GM18909 (cell line): ENCODE data around the gene KANSL1.

Source experiments
- ATAC-seq: cut with Tn5 transposase; IDR thresholded peaks from one replicate; pipeline ENCODE4 v1.9.1; 2021; ENCODE audit warnings: mild to moderate bottlenecking; ENCODE audit not compliant: unreplicated experiment, poor library complexity

KANSL1 gene

DNA sequence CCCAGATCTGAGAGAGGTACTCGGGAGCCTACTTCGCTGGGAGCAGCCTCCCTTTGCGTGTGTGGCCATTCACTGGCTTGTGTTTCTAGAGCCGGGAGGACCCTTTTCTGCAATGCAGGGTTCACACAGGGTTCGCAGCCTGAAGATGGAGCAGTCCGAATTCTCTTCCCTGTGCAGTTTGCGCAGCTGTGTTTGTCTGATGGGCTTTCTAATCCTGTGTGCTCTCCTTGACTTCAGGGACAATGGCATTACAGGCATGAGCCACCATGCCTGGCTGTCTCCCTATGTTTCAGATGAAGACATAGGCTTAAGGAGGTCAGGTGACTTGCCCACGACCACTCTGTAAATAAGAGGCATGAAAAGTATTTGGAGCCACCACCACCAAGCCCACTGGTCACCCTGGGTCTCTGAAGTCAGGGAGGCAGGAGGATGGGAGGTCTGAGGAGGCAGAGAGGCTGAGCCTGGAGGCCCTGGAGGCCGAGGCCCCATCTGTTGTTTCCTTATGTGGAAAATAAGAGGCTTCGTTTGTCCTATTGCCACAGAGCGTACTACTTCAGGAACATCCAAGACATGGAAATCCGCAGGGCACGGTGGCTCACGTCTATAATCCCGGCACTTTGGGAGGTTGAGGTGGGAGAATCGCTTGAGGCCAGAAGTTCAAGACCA, 199.1 kb downstream of the KANSL1 start:
- no peak for ATAC-seq

DNA sequence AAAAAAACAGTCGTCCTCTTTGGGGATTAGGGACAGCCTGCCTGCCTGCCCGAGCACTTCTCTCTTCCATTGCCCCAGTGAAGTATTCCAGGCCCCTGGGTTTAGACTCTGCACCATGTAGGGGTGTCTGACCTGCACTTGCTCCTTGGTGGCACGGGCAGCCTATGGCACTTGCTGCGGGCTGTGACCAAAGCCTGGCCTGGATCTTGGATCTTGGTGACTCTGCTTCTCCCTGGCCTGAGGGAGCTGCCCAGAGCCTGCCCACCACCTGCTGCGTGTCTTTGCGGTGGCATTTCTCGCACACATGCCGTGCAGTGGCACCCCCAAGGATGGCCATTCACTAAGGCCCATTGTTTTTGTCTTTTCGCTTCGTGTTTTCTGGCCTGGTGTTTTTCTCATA, 200.3 kb downstream of the KANSL1 start:
- ATAC-seq: no peak

DNA sequence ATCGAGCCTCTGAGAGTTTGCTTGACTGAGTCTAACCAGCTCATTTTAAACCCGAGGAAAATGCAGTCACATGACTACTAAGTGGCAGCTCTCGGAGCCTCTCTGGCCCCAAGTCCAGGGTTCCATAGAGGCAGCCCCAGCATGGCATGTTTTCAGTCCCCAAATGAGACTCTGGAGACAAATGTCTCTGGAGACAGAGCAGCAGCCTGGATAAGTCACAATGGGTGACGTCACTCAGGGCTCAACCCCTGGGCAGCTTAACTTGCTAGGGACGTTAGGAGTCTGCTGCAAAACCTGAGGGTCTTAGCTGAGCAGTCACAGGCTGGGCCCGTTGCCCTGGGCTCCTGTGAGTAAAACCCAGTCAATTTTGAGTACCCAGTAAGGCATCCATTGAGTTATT, 201.1 kb downstream of the KANSL1 start:
- no peak for ATAC-seq

DNA sequence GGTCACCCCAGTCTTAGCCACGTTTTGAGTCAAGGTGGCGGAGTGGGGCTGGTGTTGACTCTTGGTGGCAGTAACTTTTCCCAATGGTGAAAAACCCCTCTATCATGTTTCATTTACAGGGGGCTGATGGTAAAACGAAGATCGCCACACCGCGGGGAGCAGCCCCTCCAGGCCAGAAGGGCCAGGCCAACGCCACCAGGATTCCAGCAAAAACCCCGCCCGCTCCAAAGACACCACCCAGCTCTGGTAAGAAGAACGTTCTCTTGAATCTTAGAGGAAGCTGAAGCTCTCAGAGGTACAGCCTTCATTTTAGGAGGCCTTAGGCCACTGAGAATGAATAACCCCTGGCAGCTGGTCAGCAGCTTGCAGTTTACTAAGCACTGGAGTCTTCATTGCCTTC, 201.9 kb downstream of the KANSL1 start:
- no peak for ATAC-seq

DNA sequence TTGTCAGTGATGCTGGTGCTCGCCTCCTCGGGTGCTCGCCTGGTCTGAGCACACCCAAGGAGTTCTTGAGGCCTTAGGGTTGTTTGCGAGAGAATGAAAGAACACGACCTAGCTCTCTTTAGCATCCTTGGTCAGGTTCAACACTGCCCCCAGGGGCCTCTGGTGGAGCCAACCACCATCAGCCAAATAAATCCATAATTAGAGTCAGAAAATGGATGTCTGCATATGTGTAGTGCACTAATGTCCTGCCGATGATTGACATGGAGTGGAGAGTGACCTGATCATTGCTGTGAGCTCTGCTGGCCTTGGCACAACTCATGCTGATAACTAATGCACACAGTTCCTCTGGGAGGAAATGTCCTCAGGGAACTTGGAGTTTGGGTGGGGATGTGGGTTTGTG, 202.3 kb downstream of the KANSL1 start:
- no peak for ATAC-seq

DNA sequence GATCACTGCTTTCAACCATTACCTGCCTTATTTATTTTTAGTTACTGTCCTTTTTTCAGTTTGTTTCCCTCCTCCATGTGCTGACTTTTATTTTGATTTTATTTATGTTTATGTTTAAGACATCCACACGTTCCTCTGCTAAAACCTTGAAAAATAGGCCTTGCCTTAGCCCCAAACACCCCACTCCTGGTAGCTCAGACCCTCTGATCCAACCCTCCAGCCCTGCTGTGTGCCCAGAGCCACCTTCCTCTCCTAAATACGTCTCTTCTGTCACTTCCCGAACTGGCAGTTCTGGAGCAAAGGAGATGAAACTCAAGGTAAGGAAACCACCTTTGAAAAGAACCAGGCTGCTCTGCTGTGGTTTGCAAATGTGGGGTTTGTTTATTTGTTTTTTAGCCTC, 203.5 kb downstream of the KANSL1 start:
- no peak for ATAC-seq

DNA sequence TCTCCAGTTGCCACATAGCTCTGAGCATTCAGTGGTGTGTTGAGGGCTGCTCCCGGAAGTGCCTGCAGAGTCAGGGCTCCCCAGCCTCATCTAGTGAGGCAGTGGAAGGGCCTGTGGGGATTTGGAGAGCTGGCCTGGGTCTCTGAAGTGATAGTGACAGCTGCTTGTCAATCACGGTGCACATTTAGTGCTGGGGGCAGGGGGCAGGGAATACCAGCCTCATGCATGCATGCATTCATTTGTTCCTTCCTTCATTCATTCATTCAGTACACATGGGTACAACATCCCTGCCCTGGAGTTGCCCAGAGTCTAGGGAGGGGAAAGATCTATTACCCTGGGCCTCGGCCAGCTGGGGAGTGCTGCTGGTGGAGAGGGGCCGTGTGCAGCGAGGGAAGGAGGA, 205.5 kb downstream of the KANSL1 start:
- no peak for ATAC-seq

DNA sequence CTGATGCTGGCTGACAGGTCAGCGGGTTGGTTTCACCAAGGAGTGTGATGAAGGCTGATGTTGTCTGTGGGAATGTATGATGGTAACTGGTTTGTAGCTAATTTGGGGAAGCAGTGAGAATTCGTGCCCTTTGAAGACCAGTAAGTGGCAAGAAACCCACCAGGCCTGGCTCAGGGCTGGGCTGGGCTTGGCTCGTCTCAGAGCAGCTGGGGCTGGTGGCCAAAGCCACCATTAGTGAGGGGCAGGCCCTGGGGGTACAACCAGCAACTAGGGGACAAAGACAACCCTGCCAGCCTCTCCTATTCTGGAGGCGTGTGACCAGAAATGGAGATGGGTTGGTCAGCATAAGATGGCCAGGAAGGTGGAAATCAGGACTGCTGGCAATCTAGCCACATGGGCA, 207.2 kb downstream of the KANSL1 start:
- no peak for ATAC-seq

DNA sequence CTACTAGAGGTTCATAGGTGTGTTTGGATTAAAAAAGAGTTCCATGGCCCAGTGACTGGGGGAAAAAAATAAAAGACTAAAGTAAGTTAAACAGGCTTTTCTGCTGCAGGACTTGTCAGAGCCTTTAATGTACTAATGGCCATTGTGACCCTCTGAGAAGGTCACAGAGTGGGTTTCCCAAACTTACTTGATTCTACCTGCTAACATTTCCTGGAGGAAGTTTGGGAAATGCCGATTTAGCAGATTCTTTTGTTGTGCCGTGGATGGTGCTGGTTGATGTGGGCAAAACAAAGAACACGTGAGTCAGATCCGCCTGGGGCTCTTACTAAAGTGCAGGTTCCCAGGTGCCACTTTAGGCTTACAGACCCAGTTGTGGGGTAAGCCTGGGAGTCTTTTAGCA, 207.8 kb downstream of the KANSL1 start:
- no peak for ATAC-seq

DNA sequence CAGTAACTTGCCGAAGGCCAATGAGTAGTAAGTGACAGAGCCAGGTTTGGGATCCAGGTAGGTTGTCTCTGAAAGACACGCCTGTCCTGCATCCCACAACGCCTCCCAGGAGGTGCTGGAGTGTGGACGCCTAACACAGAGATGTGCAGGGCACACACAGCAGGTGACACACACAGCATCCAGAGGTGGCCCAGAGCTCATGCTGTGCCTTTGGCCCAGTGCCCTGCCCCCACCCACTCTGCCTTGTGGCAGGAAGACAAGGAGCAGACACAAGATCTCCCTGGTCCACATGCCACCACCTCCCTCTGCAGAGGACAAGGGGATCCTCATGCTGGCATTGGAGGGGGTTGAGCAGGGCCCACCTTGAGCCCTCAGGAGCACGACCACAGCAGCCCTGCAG, 208.9 kb downstream of the KANSL1 start:
- no peak for ATAC-seq

DNA sequence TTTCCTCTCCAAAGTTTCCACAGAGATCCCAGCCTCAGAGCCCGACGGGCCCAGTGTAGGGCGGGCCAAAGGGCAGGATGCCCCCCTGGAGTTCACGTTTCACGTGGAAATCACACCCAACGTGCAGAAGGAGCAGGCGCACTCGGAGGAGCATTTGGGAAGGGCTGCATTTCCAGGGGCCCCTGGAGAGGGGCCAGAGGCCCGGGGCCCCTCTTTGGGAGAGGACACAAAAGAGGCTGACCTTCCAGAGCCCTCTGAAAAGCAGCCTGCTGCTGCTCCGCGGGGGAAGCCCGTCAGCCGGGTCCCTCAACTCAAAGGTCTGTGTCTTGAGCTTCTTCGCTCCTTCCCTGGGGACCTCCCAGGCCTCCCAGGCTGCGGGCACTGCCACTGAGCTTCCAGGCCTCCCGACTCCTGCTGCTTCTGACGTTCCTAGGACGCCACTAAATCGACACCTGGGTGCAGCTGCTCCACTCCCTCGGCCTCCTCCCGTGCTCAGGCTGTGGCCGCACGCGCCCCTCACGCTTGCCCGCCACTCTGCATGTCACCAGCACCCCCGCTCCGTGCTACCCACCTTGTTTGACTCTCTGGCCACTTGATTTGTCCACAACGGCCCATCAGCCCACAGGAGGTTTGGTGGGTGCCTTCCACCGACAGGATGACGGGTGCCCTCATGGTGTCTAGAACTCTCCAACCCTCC, 209.5 kb downstream of the KANSL1 start:
- no peak for ATAC-seq

DNA sequence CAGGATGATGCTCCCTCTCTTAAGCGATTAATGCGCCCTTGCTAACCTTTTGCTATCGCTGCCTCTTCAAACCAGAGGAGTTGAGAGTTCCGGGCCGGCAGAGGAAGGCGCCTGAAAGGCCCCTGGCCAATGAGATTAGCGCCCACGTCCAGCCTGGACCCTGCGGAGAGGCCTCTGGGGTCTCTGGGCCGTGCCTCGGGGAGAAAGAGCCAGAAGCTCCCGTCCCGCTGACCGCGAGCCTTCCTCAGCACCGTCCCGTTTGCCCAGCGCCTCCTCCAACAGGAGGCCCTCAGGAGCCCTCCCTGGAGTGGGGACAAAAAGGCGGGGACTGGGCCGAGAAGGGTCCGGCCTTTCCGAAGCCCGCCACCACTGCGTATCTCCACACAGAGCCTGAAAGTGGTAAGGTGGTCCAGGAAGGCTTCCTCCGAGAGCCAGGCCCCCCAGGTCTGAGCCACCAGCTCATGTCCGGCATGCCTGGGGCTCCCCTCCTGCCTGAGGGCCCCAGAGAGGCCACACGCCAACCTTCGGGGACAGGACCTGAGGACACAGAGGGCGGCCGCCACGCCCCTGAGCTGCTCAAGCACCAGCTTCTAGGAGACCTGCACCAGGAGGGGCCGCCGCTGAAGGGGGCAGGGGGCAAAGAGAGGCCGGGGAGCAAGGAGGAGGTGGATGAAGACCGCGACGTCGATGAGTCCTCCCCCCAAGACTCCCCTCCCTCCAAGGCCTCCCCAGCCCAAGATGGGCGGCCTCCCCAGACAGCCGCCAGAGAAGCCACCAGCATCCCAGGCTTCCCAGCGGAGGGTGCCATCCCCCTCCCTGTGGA, 210.2 kb downstream of the KANSL1 start:
- ATAC-seq: no peak

DNA sequence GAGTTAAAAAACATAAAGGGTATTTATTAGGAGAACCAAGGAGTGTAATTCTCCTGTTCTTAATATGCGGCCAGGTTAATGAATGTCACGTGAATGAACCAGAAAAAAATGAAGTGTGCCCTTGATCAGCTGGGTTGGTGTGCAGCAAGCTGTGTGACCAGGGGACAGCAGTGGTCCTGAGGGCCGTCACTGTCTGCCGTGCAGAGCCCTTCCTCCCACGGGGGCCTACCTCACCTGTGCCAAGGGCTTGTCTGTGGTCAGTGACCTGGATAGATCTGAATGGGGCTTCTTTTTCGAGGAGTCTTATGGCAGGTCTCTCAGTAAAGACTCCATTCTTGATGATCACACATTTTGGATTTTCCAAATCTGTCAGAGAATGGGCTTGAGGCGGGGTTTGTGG, 211.9 kb downstream of the KANSL1 start:
- no peak for ATAC-seq

DNA sequence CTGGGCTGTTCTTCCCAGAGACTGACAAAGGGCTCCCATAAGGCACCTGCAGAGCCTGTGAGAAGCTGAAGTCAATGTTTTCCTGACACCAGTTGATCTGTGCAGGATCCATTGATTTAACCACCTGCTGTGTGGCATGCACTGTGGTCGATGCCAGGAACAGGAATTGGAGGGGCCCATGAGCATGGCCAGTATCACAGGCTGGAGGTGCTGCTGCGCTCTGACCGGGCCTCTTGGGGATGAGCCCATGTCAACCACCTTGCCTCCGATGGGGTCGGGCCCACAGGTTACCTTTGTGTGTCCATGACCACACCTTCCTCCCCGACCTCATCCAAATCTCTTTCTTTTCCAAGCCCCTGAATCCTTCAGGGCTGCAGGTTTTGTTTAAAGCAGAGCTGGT, 212.4 kb downstream of the KANSL1 start:
- no peak for ATAC-seq
